GM12891 (cell line): ENCODE results near the gene SMAD1.

ENCODE experiments used
- PAX5 ChIP-seq: IDR thresholded peaks from 2 replicates; pipeline ENCODE4 v1.6.1; 2011; ENCODE audit warnings: low read length, moderate library complexity, mild to moderate bottlenecking; ENCODE audit not compliant: insufficient read depth, severe bottlenecking
- POLR2A ChIP-seq: IDR thresholded peaks from 2 replicates; pipeline ENCODE4 v1.6.1; 2011; ENCODE audit warnings: low read depth, low read length, control low read depth
- POLR2AphosphoS5 ChIP-seq: IDR thresholded peaks from 2 replicates; pipeline ENCODE4 v1.6.1; 2011; ENCODE audit warnings: low read depth, low read length, control low read depth
- TAF1 ChIP-seq: IDR thresholded peaks from 2 replicates; pipeline ENCODE4 v1.6.1; 2011; ENCODE audit warnings: low read depth, low read length, control low read depth

DNA sequence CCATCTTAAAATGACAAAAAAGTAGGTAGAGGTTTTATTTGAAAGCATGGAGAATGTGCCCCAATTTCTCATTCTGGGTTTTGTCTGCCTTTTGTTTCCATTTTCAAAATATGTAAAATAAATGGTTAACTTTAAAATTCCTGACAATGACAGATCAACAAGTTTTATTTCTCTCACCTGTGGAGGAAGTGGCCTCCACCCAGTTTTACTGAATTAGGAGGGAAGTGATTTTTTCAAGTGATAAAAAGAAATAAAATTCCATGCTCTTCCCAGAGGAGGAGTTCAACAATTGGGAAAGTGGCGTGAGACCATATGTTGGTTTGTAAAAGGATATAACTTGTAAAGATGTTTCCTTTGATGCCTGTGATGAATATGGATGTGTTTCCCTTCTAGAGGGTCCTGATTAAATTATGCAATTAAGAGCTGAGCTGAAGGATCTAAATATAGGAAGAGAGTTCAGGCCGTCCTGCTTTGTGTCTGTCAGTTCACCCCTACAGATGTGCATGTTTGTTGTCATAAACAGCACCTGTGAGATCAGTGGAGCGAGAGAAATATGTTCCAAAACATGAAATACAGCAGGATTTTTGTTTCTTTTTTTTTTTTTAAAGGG, 19.5 kb downstream of the SMAD1 start:
- TF ChIP-seq POLR2AphosphoS5 (no peak), POLR2A (no peak), TAF1 (no peak), PAX5 (peak; percentile 16)
